ENCODE data around the gene FSD1L.

The FSD1L gene

DNA sequence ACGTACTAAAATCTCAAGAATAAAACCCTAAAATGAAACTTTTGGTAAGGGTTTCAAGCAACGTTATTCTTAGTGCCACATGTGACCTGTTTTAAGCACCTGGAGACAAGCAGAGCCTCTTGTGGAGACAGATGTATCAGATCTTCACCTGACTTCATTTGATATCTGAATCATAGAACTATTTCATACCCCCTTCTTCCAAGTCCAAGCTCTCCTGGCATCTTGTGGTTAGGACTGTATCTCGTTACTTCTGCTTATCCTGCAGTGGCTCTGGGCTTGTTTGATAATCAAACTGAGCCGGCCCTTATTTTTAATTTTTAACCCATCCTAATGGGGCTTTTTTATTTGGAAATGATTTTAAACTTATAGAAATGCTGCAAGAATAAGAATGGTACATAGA lies 11.1 kb upstream of the FSD1L start:
- no peak for DNase-seq (ENCODE audit: low read depth)

- DNase-seq (ENCODE audit: low read depth): no peak
Observed at GRCh38 chr9:105437704-105438103, 10.1 kb upstream of the FSD1L start.

DNA sequence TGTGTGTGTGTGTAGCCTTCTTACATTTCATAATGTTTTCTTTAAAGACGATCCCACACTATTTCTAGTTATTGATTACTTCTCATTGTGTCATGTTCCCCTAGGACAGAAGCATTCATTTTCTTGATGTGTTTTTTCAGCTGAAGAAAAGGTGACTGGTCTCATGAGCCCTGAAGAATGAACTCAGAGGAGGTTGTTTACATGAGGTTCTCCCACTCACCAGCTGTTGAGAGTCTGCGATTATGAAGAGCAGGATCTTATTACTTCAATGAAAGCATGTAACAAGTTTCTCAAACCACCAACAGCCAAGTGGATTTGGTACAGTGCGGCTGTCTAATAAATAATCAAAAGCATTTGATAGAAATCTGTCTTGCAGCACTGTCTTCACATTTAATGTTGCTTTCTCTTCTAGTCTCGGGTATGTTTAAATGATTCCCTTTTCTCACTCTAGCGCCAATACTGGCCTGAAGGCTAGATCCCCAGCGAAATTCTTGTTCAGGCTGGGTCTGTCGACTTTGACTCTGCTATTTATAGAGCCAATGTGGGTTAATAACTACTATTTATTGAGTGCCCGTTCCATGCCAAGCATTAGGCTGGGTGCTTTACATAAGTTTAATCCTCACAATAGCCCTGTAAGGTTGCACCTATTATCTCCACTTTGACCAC lies 9.6 kb upstream of the FSD1L start:
- DNase-seq (ENCODE audit: low read depth): no peak

DNA sequence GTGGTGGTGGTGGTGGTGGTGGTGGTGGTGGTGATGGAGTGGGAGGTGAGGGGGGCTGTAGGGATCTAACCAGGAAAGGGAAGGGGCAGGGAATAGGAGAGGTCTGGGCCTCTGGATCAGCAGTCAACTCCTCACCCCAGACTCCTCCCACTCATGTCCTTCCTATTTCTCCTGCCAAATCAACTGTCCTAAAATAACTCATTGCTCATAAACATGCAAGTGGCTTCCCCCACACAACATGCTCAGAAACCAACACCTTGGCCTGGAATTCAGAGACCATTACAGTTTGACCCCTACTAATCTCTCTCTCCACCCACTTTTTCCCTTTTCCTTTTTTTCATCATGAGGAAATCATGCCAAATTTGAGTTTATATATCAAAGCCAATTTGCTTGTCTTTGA lies 8.4 kb upstream of the FSD1L start:
- no peak for DNase-seq (ENCODE audit: low read depth)

- DNase-seq (ENCODE audit: low read depth): no peak
Observed at GRCh38 chr9:105441616-105442160, 6.1 kb upstream of the FSD1L start.

DNA sequence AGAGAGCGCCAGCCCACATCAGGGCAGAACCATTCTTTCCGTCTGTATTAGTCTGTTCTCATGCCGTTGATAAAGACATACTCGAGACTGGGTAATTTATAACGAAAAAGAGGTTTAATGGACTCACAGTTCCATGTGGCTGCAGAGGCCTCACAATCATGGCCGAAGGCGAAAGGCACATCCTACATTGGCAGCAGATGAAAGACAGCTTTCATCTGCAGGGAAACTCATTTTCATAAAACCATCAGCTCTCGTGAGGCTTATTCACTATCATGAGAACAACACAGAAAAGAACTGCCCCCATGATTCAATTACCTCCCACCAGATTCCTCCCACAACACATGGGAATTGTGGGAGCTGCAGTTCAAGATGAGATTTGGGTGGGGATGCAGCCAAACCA lies 4.7 kb upstream of the FSD1L start:
- no peak for DNase-seq (ENCODE audit: low read depth)

GRCh38 chr9:105444130-105444529 lies 3.7 kb upstream of the FSD1L start:
- no peak for DNase-seq (ENCODE audit: low read depth)

- no peak for DNase-seq (ENCODE audit: low read depth)
Observed at GRCh38 chr9:105445203-105445881, 2.5 kb upstream of the FSD1L start.

DNA sequence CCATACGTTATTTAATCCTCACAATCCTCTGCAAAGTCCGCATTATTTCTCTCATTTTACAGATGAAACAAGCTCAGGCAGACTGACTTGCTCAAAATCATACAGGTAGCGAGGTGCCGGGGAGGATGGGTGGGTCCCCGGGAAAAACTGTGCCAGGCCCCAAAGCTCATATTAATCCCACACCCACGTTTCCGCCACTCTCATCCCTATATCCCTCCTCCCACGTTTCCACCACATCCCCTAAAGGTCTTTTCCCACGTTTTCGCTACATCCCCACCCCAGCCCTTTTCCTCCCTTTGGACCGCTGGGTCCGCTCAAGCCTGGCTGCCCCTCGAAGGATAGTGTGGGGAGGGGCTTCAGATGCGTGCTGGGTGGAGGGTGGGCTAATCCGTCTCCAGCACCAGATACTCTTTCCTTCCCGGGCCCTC lies 434 bp upstream of the FSD1L start:
- DNase-seq (ENCODE audit: low read depth): no peak

DNA sequence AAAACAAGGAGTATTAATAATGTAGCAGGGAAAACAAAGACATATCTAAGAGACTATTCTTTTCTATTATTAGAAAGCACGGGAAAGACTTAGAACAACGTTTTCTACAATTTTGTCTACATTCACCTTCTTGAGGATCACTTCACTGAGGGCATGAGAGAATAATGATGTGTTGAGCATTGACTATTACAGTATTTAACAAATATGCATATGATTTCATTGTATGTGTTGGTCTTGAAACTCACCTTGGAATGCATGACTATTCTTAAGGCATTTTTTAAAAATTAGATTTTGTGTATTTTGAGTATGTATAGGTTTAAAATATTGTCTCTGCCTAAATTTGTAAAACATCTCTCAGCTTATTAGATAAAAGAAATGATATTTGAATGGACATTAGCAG lies 1.2 kb downstream of the FSD1L start:
- DNase-seq (ENCODE audit: low read depth): no peak

DNA sequence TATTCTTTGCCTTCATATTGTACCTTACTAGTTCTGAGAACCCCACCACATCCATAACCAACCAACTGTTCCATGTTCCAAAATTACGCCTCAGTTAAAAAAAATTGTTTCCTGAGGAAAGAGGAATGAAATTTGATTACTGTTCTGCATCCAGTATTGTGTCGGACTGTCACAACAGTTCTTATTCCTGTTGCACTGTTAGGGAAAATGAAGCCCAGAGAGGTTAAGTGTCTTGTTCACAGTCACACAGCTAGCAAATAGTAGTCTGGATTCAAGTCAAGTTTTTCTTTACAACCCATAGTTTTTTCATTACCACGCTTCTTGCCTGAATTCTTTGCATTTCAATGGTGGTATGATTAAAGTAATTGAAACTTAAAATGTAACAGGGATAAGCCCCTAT lies 4.4 kb downstream of the FSD1L start:
- no peak for DNase-seq (ENCODE audit: low read depth)

DNA sequence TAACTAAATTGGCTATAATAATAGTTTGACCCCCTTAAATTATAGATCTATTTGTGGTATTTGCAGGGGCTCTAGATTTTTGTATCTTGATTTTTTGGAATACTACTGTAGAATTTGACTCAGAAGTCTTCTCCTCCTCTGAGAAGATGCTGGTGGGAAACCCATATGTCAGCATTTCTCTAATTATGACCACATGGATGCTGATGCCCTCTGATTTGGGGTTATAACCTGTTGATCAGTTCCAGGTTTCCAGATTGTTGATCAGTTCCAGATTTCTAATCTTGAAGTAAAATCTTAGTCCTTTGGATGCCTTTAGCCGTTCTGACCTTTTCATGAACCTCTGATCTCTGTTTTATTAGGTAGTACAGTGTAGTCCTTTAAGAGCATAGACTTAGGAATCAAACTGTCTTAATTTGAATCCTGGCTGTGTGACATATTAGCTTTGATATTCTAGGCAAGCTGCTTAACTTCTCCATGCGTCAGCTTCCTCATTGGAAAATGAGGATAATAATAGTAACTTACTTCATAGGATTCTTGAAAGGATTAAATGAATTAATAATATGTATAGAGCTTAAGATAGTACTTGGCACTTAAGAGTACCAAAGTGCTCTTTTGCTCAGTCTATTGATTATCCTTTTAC lies 8.1 kb downstream of the FSD1L start:
- no peak for DNase-seq (ENCODE audit: low read depth)

GRCh38 chr9:105457560-105458294 lies 9.9 kb downstream of the FSD1L start:
- no peak for DNase-seq (ENCODE audit: low read depth)

DNA sequence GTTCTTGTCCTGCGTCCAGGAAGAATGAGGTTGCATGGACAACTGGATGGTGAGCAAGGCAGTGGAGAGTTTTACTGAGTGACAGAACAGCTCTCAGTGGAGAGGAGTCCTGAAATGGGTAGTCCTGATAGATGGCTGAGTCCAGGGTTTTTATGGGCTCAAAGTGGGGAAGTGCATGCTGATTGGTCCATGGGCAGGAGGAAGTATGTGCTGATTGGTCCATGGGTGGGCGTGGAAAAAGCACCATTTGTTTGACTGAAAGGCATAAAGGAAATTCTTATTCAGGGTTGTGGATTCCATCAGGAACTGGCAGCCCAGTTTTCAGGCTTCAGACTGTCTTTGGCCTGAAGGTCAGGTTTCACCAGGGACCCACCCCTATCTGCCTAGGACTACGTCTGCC lies 10.6 kb downstream of the FSD1L start:
- no peak for DNase-seq (ENCODE audit: low read depth)

- no peak for DNase-seq (ENCODE audit: low read depth)
Observed at GRCh38 chr9:105459336-105459735, 11.5 kb downstream of the FSD1L start.

DNA sequence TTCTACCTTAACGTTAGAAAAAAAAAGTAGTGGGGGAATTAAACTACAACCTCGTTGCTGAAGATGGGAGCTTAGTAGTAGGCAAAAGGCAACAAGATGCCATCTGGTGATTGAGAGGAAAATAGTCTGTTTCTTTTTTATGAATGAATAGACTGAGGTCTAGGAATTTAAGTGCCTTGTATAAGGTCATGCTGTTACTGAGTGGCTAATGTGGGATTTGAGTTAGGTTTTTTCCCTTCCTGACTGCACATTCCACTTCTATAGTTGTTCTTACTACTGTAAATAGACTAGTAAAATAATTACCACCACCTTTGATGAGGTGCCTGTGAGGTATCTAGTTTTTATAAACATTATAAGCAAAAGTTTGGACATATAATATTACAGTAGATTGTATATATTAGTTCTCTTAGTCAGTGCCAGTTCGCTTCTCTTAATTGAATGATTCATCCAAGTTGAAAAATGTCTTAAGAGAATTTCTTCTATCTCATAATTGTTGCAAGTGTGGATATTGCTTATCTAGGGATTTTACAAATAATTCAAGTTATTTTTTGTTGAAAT lies 19.1 kb downstream of the FSD1L start:
- no peak for DNase-seq (ENCODE audit: low read depth)

DNA sequence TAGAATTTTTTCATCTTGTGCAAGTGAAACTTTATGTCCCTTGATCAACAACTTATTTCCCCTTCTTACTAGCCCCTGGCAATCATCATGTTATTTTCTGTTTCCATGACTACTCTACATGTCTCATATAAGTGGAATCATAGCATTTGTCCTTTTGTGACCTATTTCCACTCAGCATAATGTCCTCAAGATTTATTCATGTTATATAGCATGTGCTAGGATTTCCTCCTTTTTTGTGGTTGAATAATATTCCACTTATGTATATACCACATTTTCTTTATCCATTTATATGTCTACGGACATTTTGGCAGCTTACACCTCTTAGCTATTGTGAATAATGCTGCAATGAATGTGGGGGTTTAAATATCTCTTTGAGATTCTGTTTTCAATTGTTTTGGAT lies 21.0 kb downstream of the FSD1L start:
- no peak for DNase-seq (ENCODE audit: low read depth)

- DNase-seq (ENCODE audit: low read depth): no peak
Observed at GRCh38 chr9:105473221-105473620, 25.4 kb downstream of the FSD1L start.

DNA sequence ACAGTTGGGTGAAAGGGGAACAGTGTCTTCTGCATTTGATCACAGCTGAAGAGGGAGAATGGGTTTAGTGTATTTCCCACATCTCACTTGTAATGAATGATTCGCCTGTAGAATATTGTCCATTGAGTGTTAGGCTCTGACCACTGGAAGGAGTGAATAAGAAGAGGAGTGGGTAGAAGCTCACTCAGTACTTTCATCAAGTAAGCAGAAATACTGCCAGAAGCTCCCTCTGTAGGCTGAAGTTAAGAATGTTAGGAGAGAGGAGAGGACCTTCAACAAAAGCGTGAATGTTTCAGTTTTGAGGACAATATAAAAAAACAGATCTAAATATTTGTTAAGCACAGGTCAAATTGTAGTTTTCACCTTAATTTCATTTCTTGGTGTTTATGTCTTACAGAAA lies 27.5 kb downstream of the FSD1L start:
- DNase-seq (ENCODE audit: low read depth): no peak

- no peak for DNase-seq (ENCODE audit: low read depth)
Observed at GRCh38 chr9:105479846-105480245, 32.0 kb downstream of the FSD1L start.

DNA sequence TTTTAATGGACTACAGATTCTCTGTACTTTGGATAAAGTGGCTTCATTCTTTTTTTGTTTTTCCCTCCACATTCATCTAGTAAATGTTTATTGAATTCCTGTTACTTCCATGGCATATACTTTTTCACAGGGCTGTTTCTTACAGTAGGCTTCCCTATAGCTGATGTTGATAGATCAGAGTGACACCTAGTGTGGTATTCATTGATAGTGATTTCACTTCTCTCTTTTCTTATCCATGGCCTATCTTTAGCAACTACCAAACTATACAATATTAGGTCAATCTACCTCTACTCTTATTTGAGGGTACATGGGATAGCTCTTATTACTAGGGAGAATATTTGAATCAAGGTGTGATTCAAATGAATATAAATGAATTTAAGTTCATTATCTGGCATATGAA lies 35.8 kb downstream of the FSD1L start:
- no peak for DNase-seq (ENCODE audit: low read depth)

DNA sequence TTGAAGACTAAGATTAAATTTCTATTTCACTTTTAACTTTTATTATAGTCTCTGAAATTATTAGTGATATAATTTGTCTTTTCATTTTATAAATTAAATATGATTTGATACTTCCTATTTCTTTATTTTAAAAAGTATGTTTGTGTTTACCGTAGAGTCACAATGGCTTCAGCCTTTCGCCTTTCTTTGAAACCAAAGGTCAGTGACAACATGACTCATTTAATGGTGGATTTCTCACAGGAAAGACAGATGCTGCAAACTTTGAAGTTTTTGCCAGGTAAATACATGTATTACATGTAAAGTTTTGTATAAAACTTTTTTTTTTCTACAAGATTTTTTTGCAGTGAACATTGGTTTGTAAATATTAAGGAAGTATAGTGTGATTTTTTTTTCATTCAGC lies 36.4 kb downstream of the FSD1L start:
- no peak for DNase-seq (ENCODE audit: low read depth)
